Measurements from ENCODE around the gene TSPOAP1. TPM values are rescaled to one million over a fixed set of nuclear protein-coding genes. Genes with fewer than 3 reads are reported as not detected.

The TSPOAP1 gene
- total RNA-seq, 3 donors from 2014 or later: 5.3 to 27.7 (median 8.3) TPM

GRCh38 chr17:58375256-58375655, 46.7 kb upstream of the TSPOAP1 start:
- intact Hi-C loops (cut with DNase I, micrococcal nuclease): no loop called here
- Histone ChIP-seq H3K36me3 (ENCODE audit: low read depth) (no peaks in the 10 kb centered on the region), H3K9me3 (no peaks in the 10 kb centered on the region), H3K4me3 (no peak overlapping the region), H3K4me1 (ENCODE audit: low read depth) (peaks cover 48% of the 10 kb centered on the region)
- TF ChIP-seq, protein P1, sequence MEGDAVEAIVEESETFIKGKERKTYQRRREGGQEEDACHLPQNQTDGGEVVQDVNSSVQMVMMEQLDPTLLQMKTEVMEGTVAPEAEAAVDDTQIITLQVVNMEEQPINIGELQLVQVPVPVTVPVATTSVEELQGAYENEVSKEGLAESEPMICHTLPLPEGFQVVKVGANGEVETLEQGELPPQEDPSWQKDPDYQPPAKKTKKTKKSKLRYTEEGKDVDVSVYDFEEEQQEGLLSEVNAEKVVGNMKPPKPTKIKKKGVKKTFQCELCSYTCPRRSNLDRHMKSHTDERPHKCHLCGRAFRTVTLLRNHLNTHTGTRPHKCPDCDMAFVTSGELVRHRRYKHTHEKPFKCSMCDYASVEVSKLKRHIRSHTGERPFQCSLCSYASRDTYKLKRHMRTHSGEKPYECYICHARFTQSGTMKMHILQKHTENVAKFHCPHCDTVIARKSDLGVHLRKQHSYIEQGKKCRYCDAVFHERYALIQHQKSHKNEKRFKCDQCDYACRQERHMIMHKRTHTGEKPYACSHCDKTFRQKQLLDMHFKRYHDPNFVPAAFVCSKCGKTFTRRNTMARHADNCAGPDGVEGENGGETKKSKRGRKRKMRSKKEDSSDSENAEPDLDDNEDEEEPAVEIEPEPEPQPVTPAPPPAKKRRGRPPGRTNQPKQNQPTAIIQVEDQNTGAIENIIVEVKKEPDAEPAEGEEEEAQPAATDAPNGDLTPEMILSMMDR (IDR thresholded peaks at IDR 0.05): no peak
- ATAC-seq: peak; percentile 57
- no peak for DNase-seq

DNA sequence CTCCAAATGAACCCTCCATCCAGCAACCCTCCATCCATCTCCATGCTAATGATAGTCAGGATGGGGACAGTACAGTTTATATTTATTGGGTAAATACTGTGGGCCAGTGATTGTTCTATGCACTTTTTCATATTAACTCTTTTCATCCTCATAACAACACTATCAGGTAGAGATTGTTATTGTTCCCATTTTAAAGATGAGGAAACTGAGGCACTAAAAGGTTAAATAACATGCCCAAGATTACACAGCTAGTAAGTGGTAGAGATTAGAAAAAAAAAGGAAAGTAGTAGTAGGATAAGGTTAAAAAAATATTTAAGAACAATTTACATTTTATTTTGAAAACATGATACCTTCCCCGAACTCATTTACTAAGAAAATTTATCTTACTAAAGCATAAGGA, 45.3 kb upstream of the TSPOAP1 start:
- intact Hi-C loops (cut with DNase I, micrococcal nuclease): no loop called here
- H3K4me1 ChIP-seq (ENCODE audit: low read depth): peaks cover 42% of the 10 kb centered on the region
- no peak overlapping the region for H3K4me3 ChIP-seq
- TF ChIP-seq, protein P1 (IDR thresholded peaks at IDR 0.05): no peak
- DNase-seq (no peak), ATAC-seq (no peak)
- H3K36me3 ChIP-seq (ENCODE audit: low read depth): no peaks in the 10 kb centered on the region
- H3K9me3 ChIP-seq: no peaks in the 10 kb centered on the region

GRCh38 chr17:58373003-58373402, 44.4 kb upstream of the TSPOAP1 start:
- TF ChIP-seq, protein P1 (IDR thresholded peaks at IDR 0.05): no peak
- Histone ChIP-seq H3K36me3 (ENCODE audit: low read depth) (no peaks in the 10 kb centered on the region), H3K9me3 (no peaks in the 10 kb centered on the region), H3K4me1 (ENCODE audit: low read depth) (peaks cover 40% of the 10 kb centered on the region), H3K4me3 (no peak overlapping the region)
- no peak for DNase-seq
- ATAC-seq: no peak
- intact Hi-C loops (cut with DNase I, micrococcal nuclease): no loop called here

- no peak for ATAC-seq
- intact Hi-C loops (cut with DNase I, micrococcal nuclease): no loop called here
These were observed 42.8 kb upstream of the TSPOAP1 start for GRCh38 chr17:58371300-58371950.

DNA sequence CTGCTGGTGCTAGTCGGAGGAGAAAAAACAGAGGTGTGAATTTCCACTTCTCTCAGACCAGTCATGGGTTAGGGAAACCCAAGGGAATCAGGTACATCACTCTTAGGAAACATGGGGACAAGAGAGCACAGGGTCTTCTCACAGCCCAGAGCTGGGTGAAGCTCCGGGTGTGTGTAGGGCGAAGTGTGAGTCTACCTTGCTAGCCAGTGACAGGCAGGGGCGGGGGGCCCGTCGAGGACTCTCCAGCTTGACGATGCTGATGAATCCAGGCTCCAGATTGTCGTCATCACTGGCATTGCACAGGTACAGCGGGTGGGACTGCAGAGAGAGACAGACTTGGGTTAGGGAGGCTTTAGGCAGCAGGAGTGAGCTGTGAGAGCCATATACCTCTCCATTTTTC, 42.1 kb upstream of the TSPOAP1 start:
- intact Hi-C loops (cut with DNase I, micrococcal nuclease): no loop called here
- ATAC-seq (no peak), DNase-seq (no peak)
- H3K4me1 ChIP-seq (ENCODE audit: low read depth): peaks cover 45% of the 10 kb centered on the region
- no peaks in the 10 kb centered on the region for H3K9me3 ChIP-seq
- TF ChIP-seq, protein P1 (IDR thresholded peaks at IDR 0.05): no peak
- no peak overlapping the region for H3K4me3 ChIP-seq
- H3K36me3 ChIP-seq (ENCODE audit: low read depth): no peaks in the 10 kb centered on the region

More at GRCh38 chr17:58371300-58371950, 42.8 kb upstream of the TSPOAP1 start:
- TF ChIP-seq, protein P1 (IDR thresholded peaks at IDR 0.05): no peak
- H3K9me3 ChIP-seq: no peaks in the 10 kb centered on the region
- DNase-seq: no peak
- H3K4me3 ChIP-seq: no peak overlapping the region
- H3K36me3 ChIP-seq (ENCODE audit: low read depth): no peaks in the 10 kb centered on the region
- H3K4me1 ChIP-seq (ENCODE audit: low read depth): peaks cover 45% of the 10 kb centered on the region

All from mucosa of descending colon (tissue), 3 donors.